OCI-LY1 (cell line): ENCODE results near the gene ANO4.

Source experiments
- EZH2 ChIP-seq: fragments of 200-600 bp; sonication (generic), shearing (Covaris generic); IDR thresholded peaks from 2 replicates; pipeline ENCODE4 v1.8.0; 2017; ENCODE audit warnings: borderline replicate concordance, mixed run types, mild to moderate bottlenecking, antibody characterized with exemption, low read length, moderate library complexity, mixed read lengths
- TF ChIP-seq, protein P1 (sequence below): fragments of 200-600 bp; sonication (generic), shearing (Covaris generic); IDR thresholded peaks from 2 replicates; pipeline ENCODE4 v1.5.1; 2017; ENCODE audit warnings: mild to moderate bottlenecking, antibody characterized with exemption, low read length, moderate library complexity, mixed read lengths

DNA sequence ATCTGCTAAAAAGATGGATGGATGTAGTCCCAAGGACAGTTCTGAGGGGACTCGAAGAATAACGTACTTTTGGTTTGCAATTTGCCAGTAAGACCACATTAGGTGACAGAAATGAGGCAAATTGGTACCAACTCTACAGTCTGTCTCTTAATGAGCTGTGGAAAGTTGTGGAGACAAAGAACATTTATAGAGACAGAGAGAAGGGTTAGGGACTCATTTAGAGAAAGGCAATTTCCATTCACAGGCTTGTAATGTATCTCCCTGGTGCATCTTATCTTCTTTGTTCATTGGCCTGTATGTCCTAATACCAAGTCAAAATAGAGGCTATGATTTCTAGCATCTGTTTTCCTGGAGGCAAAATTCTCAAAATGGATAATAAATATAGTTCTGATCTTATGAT is 177.5 kb downstream of the ANO4 start:
- TF ChIP-seq, protein P1, sequence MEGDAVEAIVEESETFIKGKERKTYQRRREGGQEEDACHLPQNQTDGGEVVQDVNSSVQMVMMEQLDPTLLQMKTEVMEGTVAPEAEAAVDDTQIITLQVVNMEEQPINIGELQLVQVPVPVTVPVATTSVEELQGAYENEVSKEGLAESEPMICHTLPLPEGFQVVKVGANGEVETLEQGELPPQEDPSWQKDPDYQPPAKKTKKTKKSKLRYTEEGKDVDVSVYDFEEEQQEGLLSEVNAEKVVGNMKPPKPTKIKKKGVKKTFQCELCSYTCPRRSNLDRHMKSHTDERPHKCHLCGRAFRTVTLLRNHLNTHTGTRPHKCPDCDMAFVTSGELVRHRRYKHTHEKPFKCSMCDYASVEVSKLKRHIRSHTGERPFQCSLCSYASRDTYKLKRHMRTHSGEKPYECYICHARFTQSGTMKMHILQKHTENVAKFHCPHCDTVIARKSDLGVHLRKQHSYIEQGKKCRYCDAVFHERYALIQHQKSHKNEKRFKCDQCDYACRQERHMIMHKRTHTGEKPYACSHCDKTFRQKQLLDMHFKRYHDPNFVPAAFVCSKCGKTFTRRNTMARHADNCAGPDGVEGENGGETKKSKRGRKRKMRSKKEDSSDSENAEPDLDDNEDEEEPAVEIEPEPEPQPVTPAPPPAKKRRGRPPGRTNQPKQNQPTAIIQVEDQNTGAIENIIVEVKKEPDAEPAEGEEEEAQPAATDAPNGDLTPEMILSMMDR, result no peak
- TF ChIP-seq EZH2, result no peak
